HG03575 (cell line): Measurements from ENCODE around the gene GLIPR1.

Experiments
- ATAC-seq: cut with Tn5 transposase; IDR thresholded peaks from one replicate; pipeline ENCODE4 v1.9.1; 2021; ENCODE audit not compliant: unreplicated experiment, insufficient number of reproducible peaks, low FRiP score; ENCODE audit errors: extremely low read depth

The GLIPR1 gene

DNA sequence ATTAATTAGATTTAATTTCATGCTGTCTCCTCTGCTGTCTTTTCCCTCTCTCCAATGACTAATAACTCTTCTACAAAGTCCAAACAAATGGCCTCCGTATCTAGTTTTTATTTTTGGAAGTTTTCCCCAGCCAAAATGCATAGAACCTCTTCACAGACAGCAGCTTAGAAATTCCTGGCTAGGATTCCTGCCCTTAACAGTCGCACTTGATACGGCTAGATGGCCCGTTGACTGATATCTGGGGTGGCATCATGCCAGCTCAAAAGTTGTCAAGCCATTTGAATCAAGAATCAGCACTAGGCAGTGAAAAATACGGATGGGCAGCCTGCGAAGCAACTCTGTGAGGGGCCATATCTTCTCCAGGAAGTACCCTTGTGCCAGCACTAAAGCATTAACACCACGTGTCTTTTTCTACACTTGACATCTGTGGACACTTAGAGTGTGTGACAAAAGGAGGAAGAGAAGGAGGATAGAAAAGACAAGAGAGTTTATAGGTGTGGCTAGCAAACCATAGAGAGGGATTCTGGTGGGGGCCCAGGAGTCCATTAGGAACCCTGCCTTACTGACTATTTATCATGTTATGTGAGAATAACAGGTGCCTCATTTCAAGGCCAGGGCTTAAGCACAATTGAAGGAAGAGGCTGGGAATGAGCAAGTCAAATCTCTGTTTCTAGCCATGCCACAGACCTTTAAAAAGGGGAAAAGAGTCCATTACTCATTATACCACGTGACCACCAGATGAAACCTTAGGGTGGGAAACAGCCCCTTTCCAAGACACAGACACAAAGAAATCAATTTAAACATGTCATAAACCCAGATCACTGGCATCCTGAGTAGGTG is 70.1 kb downstream of the GLIPR1 start:
- ATAC-seq = no peak

DNA sequence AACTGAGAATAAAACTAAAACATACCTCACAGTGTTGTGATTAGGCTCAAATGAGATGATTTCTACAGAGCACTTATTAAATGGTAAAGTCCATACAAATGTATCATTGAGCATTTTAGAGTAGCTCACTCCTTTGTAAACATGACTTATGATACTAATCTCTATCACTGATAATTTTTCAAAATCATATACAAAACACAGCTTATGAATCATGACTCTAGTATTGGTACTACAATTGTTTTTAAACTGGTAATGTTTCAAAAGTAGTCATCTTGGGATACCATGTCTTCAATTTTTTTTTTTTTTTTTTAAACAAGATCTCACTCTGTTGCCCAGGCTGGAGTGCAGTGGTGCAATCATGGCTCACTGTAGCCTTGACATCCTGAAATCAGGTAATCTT is 70.9 kb downstream of the GLIPR1 start:
- no peak for ATAC-seq

- ATAC-seq = no peak
Measured at GRCh38 chr12:75553398-75553797, 72.8 kb downstream of the GLIPR1 start.
